DND-41 (cell line): ENCODE data around the gene TSPAN5.

ENCODE experiments used
- CTCF ChIP-seq: IDR thresholded peaks from 2 replicates; pipeline ENCODE4 v1.5.1; 2012; ENCODE audit warnings: borderline replicate concordance, low read length, moderate library complexity, mild to moderate bottlenecking; ENCODE audit not compliant: poor library complexity, severe bottlenecking; ENCODE audit errors: extremely low read depth
- EZH2 ChIP-seq: IDR thresholded peaks from 3 replicates; pipeline ENCODE4 v1.6.1; 2012; ENCODE audit warnings: borderline replicate concordance, low read depth, mild to moderate bottlenecking, moderate library complexity, low read length, inconsistent platforms; ENCODE audit not compliant: severe bottlenecking

- TF ChIP-seq CTCF (no peak), EZH2 (no peak)
Observed at GRCh38 chr4:98691588-98691987, 33.2 kb upstream of the TSPAN5 start.
